ENCODE results near the gene GUCA2A. TPM values are rescaled to one million over a fixed set of nuclear protein-coding genes. Genes with fewer than 3 reads are reported as not detected.

The GUCA2A gene
- total and polyA plus RNA-seq, 2 of the 8 experiments (the other 6 are each of a cell fraction or from before 2014, with no cell fraction given), result not detected

DNA sequence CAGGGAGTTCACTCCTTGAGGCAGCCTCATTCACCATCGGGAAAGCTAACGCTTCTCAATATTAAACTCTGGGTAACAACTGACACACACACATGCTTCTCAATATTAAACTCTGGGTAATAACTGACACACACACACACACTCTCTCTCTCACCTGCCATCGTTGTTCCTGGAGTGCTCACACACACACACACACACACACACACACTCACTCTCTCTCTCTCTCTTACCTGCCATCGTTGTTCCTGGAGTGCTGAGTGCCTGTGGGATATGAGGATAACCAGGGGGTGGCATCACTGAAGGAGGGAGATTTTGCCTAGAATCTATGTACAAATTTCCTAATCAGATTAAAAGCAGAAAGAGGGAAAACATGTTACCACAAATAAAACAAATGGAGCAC lies 17.1 kb upstream of the GUCA2A start:
- H2AK5ac ChIP-seq (ENCODE audit: low read depth, low read length), result no peak overlapping the region
- no peaks in the 10 kb centered on the region for H4K20me1 ChIP-seq (replicated peaks in 1 of 2; ENCODE audit: control insufficient read depth in 1 of 2, insufficient read depth in 2 of 2, low read length in 2 of 2)
- no peak overlapping the region for H2BK120ac ChIP-seq (replicated peaks; ENCODE audit: low read depth, low read length)
- H2BK12ac ChIP-seq (ENCODE audit: low read depth, low read length), result no peak overlapping the region
- H3K23ac ChIP-seq (ENCODE audit: insufficient read length), result no peak overlapping the region
- DNase-seq (ENCODE audit: low read depth in 1 of 2, low spot score in 2 of 2) (no peak), FAIRE-seq (no peak)
- WGBS, 2 experiments (ENCODE audit: extremely low coverage in 1 of 2, insufficient coverage in 1 of 2, insufficient read length in 1 of 2, insufficient replicate concordance in 2 of 2, low coverage in 1 of 2, low lambda C conversion rate in 2 of 2, missing lambda C conversion rate in 1 of 2), result 85% methylated on average over 4 of the region's 4 CpGs; no CpG with 5 or more reads in 1 of the 2 experiments
- H2AFZ ChIP-seq (ENCODE audit: low read length), result no peak overlapping the region
- H3K4ac ChIP-seq (replicated peaks; ENCODE audit: insufficient read length, low read depth, low read length), result no peak overlapping the region
- no peak overlapping the region for H2BK15ac ChIP-seq (ENCODE audit: low read length)
- no peak overlapping the region for H3K4me3 ChIP-seq (ENCODE audit: extremely low read depth in 1 of 4, insufficient read depth in 2 of 4, low read depth in 3 of 4, low read length in 4 of 4)
- H2BK5ac ChIP-seq (ENCODE audit: low read depth, low read length), result no peak overlapping the region
- H3K23me2 ChIP-seq (ENCODE audit: low read depth, low read length), result no peaks in the 10 kb centered on the region; the same call in 1 of the 2 replicates
- H3K9me3 ChIP-seq (ENCODE audit: insufficient read depth in 2 of 2, low read depth in 1 of 2, low read length in 1 of 2), result no peaks in the 10 kb centered on the region
- no peak overlapping the region for H3K4me2 ChIP-seq (ENCODE audit: insufficient read depth in 1 of 2, low read depth in 2 of 2, low read length in 2 of 2)
- POLR2A ChIA-PET (ENCODE audit: partially characterized antibody), result no interaction called here
- H3K36me3 ChIP-seq (ENCODE audit: control insufficient read depth in 2 of 4, insufficient read depth in 4 of 4, low read length in 3 of 4), result peaks cover 0 to 20% (median 10%) of the 10 kb centered on the region in 4 experiments; a peak in 6 of 8 replicates
- no peak overlapping the region for H3K27ac ChIP-seq (ENCODE audit: low read depth, low read length)
- H4K5ac ChIP-seq (ENCODE audit: insufficient read length, low read depth, low read length), result no peak overlapping the region
- no peak overlapping the region for H2BK20ac ChIP-seq (ENCODE audit: low read length)
- no peak overlapping the region for H4K8ac ChIP-seq (ENCODE audit: extremely low read depth, insufficient read depth, low read length)
- no peak overlapping the region for H3K9ac ChIP-seq (replicated peaks in 1 of 4; ENCODE audit: extremely low read depth in 1 of 4, low read depth in 3 of 4, low read length in 3 of 4)
- H3K27me3 ChIP-seq (replicated peaks in 1 of 4; ENCODE audit: control insufficient read depth in 3 of 4, extremely low read depth in 1 of 4, insufficient read depth in 3 of 4, low read length in 3 of 4), result no peaks in the 10 kb centered on the region
- no peak overlapping the region for H3K14ac ChIP-seq (ENCODE audit: insufficient read length)
- H3K79me2 ChIP-seq (ENCODE audit: control insufficient read depth in 1 of 2, insufficient read depth in 2 of 2, low read length in 2 of 2), result no peaks in the 10 kb centered on the region
- no peaks in the 10 kb centered on the region for H3K79me1 ChIP-seq (ENCODE audit: low read depth, low read length)
- H4K91ac ChIP-seq (replicated peaks; ENCODE audit: insufficient read length, low read length), result no peak overlapping the region
- CTCF ChIA-PET (ENCODE audit: partially characterized antibody), result interaction anchor here (1.0 kb wide), 1 partner anchor 9 kb away, joined by 4 read pairs; no protein-coding TSS in a partner anchor
- H3K18ac ChIP-seq (ENCODE audit: extremely low read depth, low read length), result no peak overlapping the region
- no peak overlapping the region for H3K56ac ChIP-seq (replicated peaks; ENCODE audit: insufficient read length, low read depth, low read length)
- H3K4me1 ChIP-seq (replicated peaks in 1 of 4; ENCODE audit: control insufficient read depth in 3 of 4, insufficient read depth in 4 of 4, low read length in 3 of 4), result peaks cover 0 to 3% (median 0%) of the 10 kb centered on the region in 4 experiments; a peak in 1 of 7 replicates
- TF ChIP-seq SIN3A (conservative IDR thresholded peaks at IDR 0.05 in 1 of 2, IDR thresholded peaks at IDR 0.05 in 1 of 2; ENCODE audit: low read depth in 1 of 2, low read length in 2 of 2) (no peak), RFX5 (IDR thresholded peaks at IDR 0.05; ENCODE audit: borderline replicate concordance, low read depth, low read length) (no peak), POLR2AphosphoS5 (IDR thresholded peaks at IDR 0.05; ENCODE audit: low read depth, low read length) (no peak), BCL11A (IDR thresholded peaks at IDR 0.05; ENCODE audit: low read depth in 2 of 2, low read length in 2 of 2) (no peak), NRF1 (IDR thresholded peaks at IDR 0.05; ENCODE audit: low read depth, low read length) (no peak), CEBPB (IDR thresholded peaks at IDR 0.05; ENCODE audit: low read depth, low read length) (no peak), SRF (IDR thresholded peaks at IDR 0.05; ENCODE audit: low read depth, low read length) (no peak), SUZ12 (IDR thresholded peaks at IDR 0.05; ENCODE audit: low read length) (no peak), TEAD4 (IDR thresholded peaks at IDR 0.05; ENCODE audit: low read depth, low read length) (no peak), SP4 (IDR thresholded peaks at IDR 0.05; ENCODE audit: low read length) (no peak), MAFK (IDR thresholded peaks at IDR 0.05; ENCODE audit: low read depth, low read length) (no peak), TCF12 (IDR thresholded peaks at IDR 0.05; ENCODE audit: low read depth, low read length) (no peak), GABPA (IDR thresholded peaks at IDR 0.05; ENCODE audit: borderline replicate concordance, insufficient read depth, low read length) (no peak), NANOG (IDR thresholded peaks at IDR 0.05; ENCODE audit: insufficient read depth, low read depth, low read length, poor library complexity, severe bottlenecking) (no peak), EZH2 (IDR thresholded peaks at IDR 0.05; ENCODE audit: low read depth, low read length, severe bottlenecking) (no peak), CREB1 (IDR thresholded peaks at IDR 0.05) (no peak)

Measured in H1 (cell line).